ENCODE measurements around the gene TRABD2B.

The TRABD2B gene

GRCh38 chr1:47985018-47985417 lies 12.2 kb downstream of the TRABD2B start:
- DNase-seq (ENCODE audit: insufficient read length, low spot score) (no peak), FAIRE-seq (no peak)
- TF ChIP-seq CTCF (IDR thresholded peaks at IDR 0.05; ENCODE audit: insufficient read depth, missing control alignments) = no peak

- TF ChIP-seq CTCF (IDR thresholded peaks at IDR 0.05; ENCODE audit: insufficient read depth, missing control alignments) = no peak
- FAIRE-seq (no peak), DNase-seq (ENCODE audit: insufficient read length, low spot score) (no peak)
Measured at GRCh38 chr1:47984175-47984789, 12.9 kb downstream of the TRABD2B start.

GRCh38 chr1:47983691-47984090 lies 13.5 kb downstream of the TRABD2B start:
- no peak for DNase-seq (ENCODE audit: insufficient read length, low spot score)
- FAIRE-seq = no peak
- TF ChIP-seq CTCF (IDR thresholded peaks at IDR 0.05; ENCODE audit: insufficient read depth, missing control alignments) = no peak

- no peak for TF ChIP-seq CTCF (IDR thresholded peaks at IDR 0.05; ENCODE audit: insufficient read depth, missing control alignments)
- DNase-seq (ENCODE audit: insufficient read length, low spot score) = no peak
- no peak for FAIRE-seq
Measured at GRCh38 chr1:47981667-47982350, 15.4 kb downstream of the TRABD2B start.

- DNase-seq (ENCODE audit: insufficient read length, low spot score) (no peak), FAIRE-seq (no peak)
- TF ChIP-seq CTCF (IDR thresholded peaks at IDR 0.05; ENCODE audit: insufficient read depth, missing control alignments) = no peak
Measured at GRCh38 chr1:47980501-47980900, 16.7 kb downstream of the TRABD2B start.

- no peak for TF ChIP-seq CTCF (IDR thresholded peaks at IDR 0.05; ENCODE audit: insufficient read depth, missing control alignments)
- FAIRE-seq (no peak), DNase-seq (ENCODE audit: insufficient read length, low spot score) (no peak)
Measured at GRCh38 chr1:47979724-47980123, 17.5 kb downstream of the TRABD2B start.

- TF ChIP-seq CTCF (IDR thresholded peaks at IDR 0.05; ENCODE audit: insufficient read depth, missing control alignments) = no peak
- DNase-seq (ENCODE audit: insufficient read length, low spot score) = no peak
- FAIRE-seq = no peak
Measured at GRCh38 chr1:47978486-47978885, 18.7 kb downstream of the TRABD2B start.

All from D721Med (cell line).